Stimulated activated effector memory CD8-positive, alpha-beta T cell treated with anti-CD3 and anti-CD28 coated beads, Interleukin-12 subunit alpha, Interleukin-12 subunit beta, amount 100 ng/mL, for 72 hours (primary cell): ENCODE results near the gene DLG5.

Experiments used
- ATAC-seq: fragments of 150-1000 bp; cut with Tn5 transposase; 2 replicates; pipeline ENCODE4 v1.10.0; 2021
- DNase-seq, 2 donors: peaks; one replicate each; pipeline ENCODE4 v3.0.0; 2021 to 2022; ENCODE audit warnings: low spot score in 2 of 2
- H3K27ac Mint-ChIP-seq: one replicate; pipeline ENCODE4 v1.8.0; 2022; ENCODE audit warnings: mild to moderate bottlenecking, mixed read lengths
- H3K36me3 Mint-ChIP-seq: one replicate; pipeline ENCODE4 v1.8.0; 2022; ENCODE audit warnings: mild to moderate bottlenecking, mixed read lengths
- H3K4me1 Mint-ChIP-seq: one replicate; pipeline ENCODE4 v1.8.0; 2022; ENCODE audit warnings: mixed read lengths
- H3K4me3 Mint-ChIP-seq: one replicate; pipeline ENCODE4 v1.8.0; 2022; ENCODE audit warnings: mild to moderate bottlenecking, mixed read lengths
- H3K9me3 Mint-ChIP-seq: one replicate; pipeline ENCODE4 v1.8.0; 2022; ENCODE audit warnings: mixed read lengths

Gene DLG5

GRCh38 chr10:77807706-77808105 lies 118.8 kb downstream of the DLG5 start:
- Mint-ChIP-seq H3K36me3 (peaks cover 59% of the 10 kb centered on the region), H3K27ac (peak overlapping the region; percentile 52), H3K4me3 (no peak overlapping the region), H3K4me1 (peaks cover 17% of the 10 kb centered on the region), H3K9me3 (no peaks in the 10 kb centered on the region)
- ATAC-seq (no peak), DNase-seq (no peak)

- H3K9me3 Mint-ChIP-seq = no peaks in the 10 kb centered on the region
- peaks cover 28% of the 10 kb centered on the region for H3K4me1 Mint-ChIP-seq
- H3K4me3 Mint-ChIP-seq = no peak overlapping the region
- DNase-seq (no peak), ATAC-seq (no peak)
- no peak overlapping the region for H3K27ac Mint-ChIP-seq
- peaks cover 58% of the 10 kb centered on the region for H3K36me3 Mint-ChIP-seq
These were observed 119.9 kb downstream of the DLG5 start for GRCh38 chr10:77806511-77807157.

- DNase-seq = no peak
- Mint-ChIP-seq H3K4me1 (peaks cover 37% of the 10 kb centered on the region), H3K36me3 (peaks cover 61% of the 10 kb centered on the region), H3K4me3 (no peak overlapping the region), H3K27ac (no peak overlapping the region), H3K9me3 (no peaks in the 10 kb centered on the region)
- ATAC-seq = no peak
These were observed 120.9 kb downstream of the DLG5 start for GRCh38 chr10:77805676-77806075.

GRCh38 chr10:77804371-77804770 lies 122.2 kb downstream of the DLG5 start:
- ATAC-seq (no peak), DNase-seq (no peak)
- H3K36me3 Mint-ChIP-seq = peaks cover 58% of the 10 kb centered on the region
- H3K27ac Mint-ChIP-seq = no peak overlapping the region
- peaks cover 48% of the 10 kb centered on the region for H3K4me1 Mint-ChIP-seq
- no peaks in the 10 kb centered on the region for H3K9me3 Mint-ChIP-seq
- no peak overlapping the region for H3K4me3 Mint-ChIP-seq

DNA sequence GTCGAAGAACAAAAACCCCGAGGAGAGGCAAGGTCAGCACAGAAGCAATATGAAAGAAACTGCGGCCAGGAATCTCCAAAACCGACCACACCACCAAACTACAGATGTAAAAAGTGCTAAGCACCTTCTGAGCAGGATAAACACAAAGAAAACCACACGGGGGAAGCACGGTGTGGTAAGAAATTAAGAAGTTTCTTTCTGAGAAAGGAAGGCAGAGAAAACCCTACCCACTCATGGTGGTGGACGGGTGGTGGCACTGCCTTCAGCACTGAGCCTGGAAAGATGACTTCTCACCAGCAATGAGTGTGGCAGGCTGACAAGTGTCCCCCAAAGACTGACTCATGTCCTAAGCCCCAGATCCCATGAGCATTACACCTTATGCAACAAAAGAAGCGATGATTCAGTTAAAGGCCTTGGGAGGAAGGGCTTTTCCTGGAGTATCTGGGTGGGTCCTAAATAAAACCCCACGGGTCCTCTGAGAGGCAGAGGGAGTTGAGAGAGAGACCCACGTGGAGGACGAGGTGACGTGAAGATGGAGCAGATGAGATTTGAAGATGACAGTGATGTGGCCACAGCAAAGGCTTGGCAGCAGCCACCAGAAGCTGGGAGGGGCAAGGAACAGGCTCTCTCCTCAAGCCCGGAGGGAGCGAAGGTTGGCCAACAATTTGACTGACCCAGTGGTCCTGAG lies 124.9 kb downstream of the DLG5 start:
- Mint-ChIP-seq H3K4me3 (peak overlapping the region; percentile 45), H3K9me3 (no peaks in the 10 kb centered on the region), H3K4me1 (peaks cover 63% of the 10 kb centered on the region), H3K27ac (peak overlapping the region; percentile 88), H3K36me3 (peaks cover 52% of the 10 kb centered on the region)
- DNase-seq (peak; percentile 39 to 79), ATAC-seq (peak; percentile 95)

GRCh38 chr10:77800738-77801266 lies 125.8 kb downstream of the DLG5 start:
- peak overlapping the region; percentile 88 for H3K27ac Mint-ChIP-seq
- H3K36me3 Mint-ChIP-seq = peaks cover 53% of the 10 kb centered on the region
- peaks cover 58% of the 10 kb centered on the region for H3K4me1 Mint-ChIP-seq
- no peak for DNase-seq
- peak; percentile 47 for ATAC-seq
- H3K9me3 Mint-ChIP-seq = no peaks in the 10 kb centered on the region
- H3K4me3 Mint-ChIP-seq = peak overlapping the region; percentile 45

- no peaks in the 10 kb centered on the region for H3K9me3 Mint-ChIP-seq
- H3K36me3 Mint-ChIP-seq = peaks cover 49% of the 10 kb centered on the region
- H3K27ac Mint-ChIP-seq = no peak overlapping the region
- H3K4me1 Mint-ChIP-seq = peaks cover 57% of the 10 kb centered on the region
- H3K4me3 Mint-ChIP-seq = peak overlapping the region; percentile 35
- no peak for DNase-seq
- no peak for ATAC-seq
These were observed 126.2 kb downstream of the DLG5 start for GRCh38 chr10:77800320-77800719.

DNA sequence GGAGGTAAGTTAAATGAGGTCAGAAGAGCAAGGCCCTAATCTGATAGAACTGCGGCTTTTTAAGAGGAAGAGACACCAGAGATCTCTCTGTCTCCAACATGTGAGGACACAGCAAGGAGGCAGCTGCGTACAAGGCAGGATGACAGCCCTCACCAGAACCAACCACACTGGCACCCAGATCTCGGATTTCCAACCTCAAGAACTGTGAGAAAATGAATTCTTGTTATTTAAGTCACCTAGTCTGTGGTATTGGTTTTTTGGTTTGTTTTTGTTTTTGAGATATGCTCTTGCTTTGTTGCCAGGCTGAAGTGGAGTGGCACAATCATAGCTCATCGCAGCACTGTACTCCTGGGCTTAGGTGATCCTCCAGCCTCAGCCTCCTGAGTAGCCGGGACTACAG lies 127.2 kb downstream of the DLG5 start:
- ATAC-seq = peak; percentile 68
- H3K4me1 Mint-ChIP-seq = peaks cover 57% of the 10 kb centered on the region
- H3K9me3 Mint-ChIP-seq = no peaks in the 10 kb centered on the region
- H3K27ac Mint-ChIP-seq = peak overlapping the region; percentile 73
- peak overlapping the region; percentile 35 for H3K4me3 Mint-ChIP-seq
- peaks cover 46% of the 10 kb centered on the region for H3K36me3 Mint-ChIP-seq
- DNase-seq = peak in 1 of 2 donors; percentile 15

DNA sequence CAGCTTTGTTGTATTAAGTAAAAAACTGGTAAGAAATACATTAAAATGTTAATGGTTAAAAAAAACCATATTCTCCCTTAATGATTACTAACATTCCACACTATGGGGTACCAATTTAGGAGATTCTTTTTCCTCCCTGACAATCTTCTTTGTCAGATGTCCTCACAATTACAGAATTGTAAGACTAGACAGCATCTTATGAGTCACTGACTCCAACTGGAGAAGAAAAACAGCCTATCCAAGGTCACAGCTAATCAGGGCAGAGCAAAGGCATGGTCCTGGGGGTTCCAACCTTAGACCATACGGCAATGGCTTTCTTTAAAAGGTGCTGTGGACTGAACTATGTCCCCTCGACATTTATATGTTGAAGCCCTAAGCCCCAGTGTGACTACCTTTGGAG lies 127.6 kb downstream of the DLG5 start:
- Mint-ChIP-seq H3K4me1 (peaks cover 57% of the 10 kb centered on the region), H3K27ac (peak overlapping the region; percentile 73), H3K36me3 (peaks cover 46% of the 10 kb centered on the region), H3K9me3 (no peaks in the 10 kb centered on the region), H3K4me3 (peak overlapping the region; percentile 35)
- no peak for DNase-seq
- ATAC-seq = no peak

DNA sequence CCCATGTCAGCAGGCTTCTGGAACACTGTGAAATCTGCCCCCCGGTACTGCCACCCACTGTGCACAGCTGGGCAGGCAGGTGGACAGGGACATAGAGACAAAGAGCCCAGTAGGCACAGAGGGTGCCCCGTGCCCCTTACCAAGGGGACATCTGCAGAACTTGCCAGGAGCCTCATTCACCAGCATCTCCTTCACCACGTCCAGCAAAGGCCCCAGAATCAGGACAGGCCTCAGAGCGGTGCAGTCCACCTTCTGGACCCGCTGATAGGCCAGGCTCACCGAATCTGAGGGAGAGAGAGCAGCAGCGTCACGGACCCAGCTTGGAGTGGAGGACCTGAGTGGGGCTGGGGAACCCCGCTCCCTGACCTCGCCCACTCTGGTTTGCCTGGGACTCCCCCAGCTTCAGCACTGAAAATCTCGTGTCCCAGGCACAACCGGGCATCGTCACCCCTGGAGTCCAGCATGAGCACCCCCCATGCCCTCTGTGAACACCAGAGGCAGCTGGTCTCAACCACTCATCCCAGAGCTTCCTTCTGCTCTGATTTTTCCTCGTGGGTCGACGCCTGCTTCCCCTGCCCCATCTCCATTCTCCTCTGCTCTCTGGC lies 130.1 kb downstream of the DLG5 start:
- Mint-ChIP-seq H3K4me3 (no peak overlapping the region), H3K27ac (no peak overlapping the region), H3K4me1 (peaks cover 33% of the 10 kb centered on the region), H3K9me3 (no peaks in the 10 kb centered on the region), H3K36me3 (peaks cover 45% of the 10 kb centered on the region)
- no peak for ATAC-seq
- DNase-seq = no peak

DNA sequence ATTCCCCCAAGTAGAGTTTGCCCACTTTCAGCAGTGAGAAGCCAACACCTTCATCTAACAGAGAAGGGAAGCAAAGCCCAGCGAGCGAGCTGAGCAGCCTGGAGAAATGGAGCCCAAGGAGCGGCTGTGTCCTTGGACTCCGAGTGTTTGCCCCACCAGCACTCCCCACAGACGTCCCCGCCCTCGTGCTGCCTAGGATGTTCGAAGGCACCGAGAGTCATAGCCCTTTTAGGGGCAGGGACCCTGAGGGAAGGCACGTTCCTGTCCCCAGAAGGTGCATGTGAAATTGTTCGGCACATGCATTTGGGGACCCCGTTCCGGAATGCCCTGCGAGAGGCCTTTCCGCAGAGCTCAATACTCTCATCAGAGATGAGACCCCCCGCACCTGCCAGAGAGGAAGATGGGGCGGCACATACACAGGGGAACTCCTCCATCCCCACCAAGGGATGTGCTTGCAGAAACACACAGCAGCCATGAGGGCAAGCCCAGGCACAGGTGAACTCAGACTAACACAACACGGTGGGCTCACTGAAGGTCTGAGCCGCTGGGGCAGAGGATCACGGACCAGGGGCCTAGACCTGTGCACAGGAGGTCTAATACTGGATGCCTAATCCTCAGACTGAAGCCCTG lies 131.0 kb downstream of the DLG5 start:
- Mint-ChIP-seq H3K27ac (no peak overlapping the region), H3K4me1 (peaks cover 25% of the 10 kb centered on the region), H3K4me3 (no peak overlapping the region), H3K36me3 (peaks cover 42% of the 10 kb centered on the region), H3K9me3 (no peaks in the 10 kb centered on the region)
- ATAC-seq = no peak
- no peak for DNase-seq

- Mint-ChIP-seq H3K4me1 (peaks cover 25% of the 10 kb centered on the region), H3K27ac (no peak overlapping the region), H3K9me3 (no peaks in the 10 kb centered on the region), H3K4me3 (no peak overlapping the region), H3K36me3 (peaks cover 35% of the 10 kb centered on the region)
- DNase-seq (no peak), ATAC-seq (no peak)
These were observed 132.1 kb downstream of the DLG5 start for GRCh38 chr10:77794256-77795142.

GRCh38 chr10:77793831-77794230 lies 132.7 kb downstream of the DLG5 start:
- Mint-ChIP-seq H3K4me3 (no peak overlapping the region), H3K27ac (no peak overlapping the region), H3K4me1 (peaks cover 18% of the 10 kb centered on the region), H3K36me3 (peaks cover 30% of the 10 kb centered on the region), H3K9me3 (no peaks in the 10 kb centered on the region)
- DNase-seq (no peak), ATAC-seq (no peak)

DNA sequence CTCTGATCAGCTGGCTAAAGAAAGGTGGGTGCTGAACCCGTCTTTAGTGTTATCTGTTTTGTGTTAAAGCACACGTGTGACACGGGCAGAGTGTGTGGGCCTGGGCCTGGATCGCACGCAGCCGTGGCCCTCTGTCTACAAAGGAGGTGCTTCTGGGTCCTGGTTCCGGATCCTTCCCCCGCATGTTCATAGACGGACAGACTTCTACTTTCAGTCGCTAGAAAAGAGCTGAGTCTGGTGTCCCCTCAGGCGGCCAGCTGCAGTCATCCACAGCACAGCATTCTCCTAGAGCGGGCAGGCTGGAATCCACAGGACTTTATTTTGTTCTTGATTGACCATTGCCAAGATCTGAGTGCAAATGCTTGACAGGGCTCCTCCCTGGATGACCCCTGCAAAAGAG lies 134.4 kb downstream of the DLG5 start:
- Mint-ChIP-seq H3K27ac (no peak overlapping the region), H3K4me1 (peaks cover 9% of the 10 kb centered on the region), H3K9me3 (no peaks in the 10 kb centered on the region), H3K4me3 (no peak overlapping the region), H3K36me3 (peaks cover 18% of the 10 kb centered on the region)
- DNase-seq (no peak), ATAC-seq (no peak)

DNA sequence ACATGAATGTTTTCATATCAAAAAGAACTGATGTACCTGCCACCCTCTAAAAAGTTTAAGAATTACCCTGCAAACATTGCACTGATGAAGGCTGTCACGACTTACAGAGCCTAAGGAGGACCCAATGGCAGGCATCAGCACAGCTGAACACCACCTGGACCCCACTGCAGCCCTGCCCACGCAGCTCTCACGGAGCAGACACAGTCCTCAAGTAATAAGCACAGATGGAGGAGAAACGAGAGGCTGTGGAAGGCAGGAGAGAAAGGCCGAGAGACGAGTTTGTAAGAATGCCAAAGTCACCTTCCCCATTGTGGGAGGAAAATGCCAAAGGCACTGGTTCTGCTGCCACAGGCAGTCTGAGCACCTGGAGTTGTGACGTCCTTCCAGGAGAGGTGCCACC lies 135.0 kb downstream of the DLG5 start:
- Mint-ChIP-seq H3K9me3 (no peaks in the 10 kb centered on the region), H3K4me3 (no peak overlapping the region), H3K27ac (no peak overlapping the region), H3K4me1 (peaks cover 8% of the 10 kb centered on the region), H3K36me3 (peaks cover 17% of the 10 kb centered on the region)
- DNase-seq = no peak
- no peak for ATAC-seq
